Fibroblast of lung (primary cell): ENCODE data around the gene TBC1D17. TPM values are rescaled to one million over a fixed set of nuclear protein-coding genes. Genes with fewer than 3 reads are reported as not detected.

Experiments
- DNase-seq, 2 donors: peaks; one replicate each; pipeline versions ENCODE4 v3.0.0 to v3.0.0-alpha.2; 2010; ENCODE audit warnings: low read depth in 2 of 2
- H2AFZ ChIP-seq: 2 replicates; pipeline ENCODE4 v1.5.1; 2012; ENCODE audit warnings: low read length, control low read depth, inconsistent platforms
- H3K27ac ChIP-seq: 2 replicates; pipeline ENCODE4 v1.5.1; 2011; ENCODE audit warnings: low read length, control low read depth; ENCODE audit not compliant: insufficient read depth
- H3K27me3 ChIP-seq: 2 replicates; pipeline ENCODE4 v1.5.1; 2011; ENCODE audit warnings: mild to moderate bottlenecking, low read length; ENCODE audit not compliant: control insufficient read depth, insufficient read depth
- H3K36me3 ChIP-seq: 2 replicates; pipeline ENCODE4 v1.5.1; 2011; ENCODE audit warnings: low read length; ENCODE audit not compliant: control insufficient read depth, insufficient read depth
- H3K4me1 ChIP-seq: 2 replicates; pipeline ENCODE4 v1.5.1; 2011; ENCODE audit warnings: low read length; ENCODE audit not compliant: control insufficient read depth, insufficient read depth; ENCODE audit errors: extremely low read depth
- H3K4me2 ChIP-seq: 2 replicates; pipeline ENCODE4 v1.5.1; 2011; ENCODE audit warnings: low read length, control low read depth; ENCODE audit not compliant: insufficient read depth; ENCODE audit errors: extremely low read depth
- H3K4me3 ChIP-seq, 4 experiments: fragments of 200-600 bp in 1 of 4; sonication (generic) in 1 of 4; replicated peaks in 1 of 4; 2 replicates each; pipeline ENCODE4 v1.5.1; 2011 to 2016; ENCODE audit warnings: low read length in 4 of 4, low read depth in 3 of 4, mild to moderate bottlenecking in 3 of 4, control low read depth in 2 of 4, inconsistent platforms in 1 of 4, mixed read lengths in 1 of 4; ENCODE audit not compliant: insufficient read depth in 1 of 4; ENCODE audit errors: control extremely low read depth in 1 of 4
- H3K79me2 ChIP-seq: 2 replicates; pipeline ENCODE4 v1.5.1; 2012; ENCODE audit warnings: mild to moderate bottlenecking, low read length, inconsistent platforms; ENCODE audit not compliant: control insufficient read depth, insufficient read depth
- H3K9ac ChIP-seq: 2 replicates; pipeline ENCODE4 v1.5.1; 2011; ENCODE audit warnings: mild to moderate bottlenecking, low read length, control low read depth; ENCODE audit not compliant: insufficient read depth
- H3K9me3 ChIP-seq: 2 replicates; pipeline ENCODE4 v1.5.1; 2012; ENCODE audit warnings: low read depth, low read length; ENCODE audit not compliant: control insufficient read depth, insufficient read depth
- H4K20me1 ChIP-seq: 2 replicates; pipeline ENCODE4 v1.5.1; 2011; ENCODE audit warnings: low read length; ENCODE audit not compliant: control insufficient read depth, insufficient read depth; ENCODE audit errors: extremely low read depth
- CTCF ChIP-seq, 2 donors: IDR thresholded peaks in 1 of 2; conservative IDR thresholded peaks in 1 of 2; 1 replicate in 1 of 2; 2 replicates in 1 of 2; pipeline ENCODE4 v1.5.1; 2011 to 2012; ENCODE audit warnings: low read length in 2 of 2, control low read depth in 1 of 2, inconsistent platforms in 1 of 2, low read depth in 1 of 2, mild to moderate bottlenecking in 1 of 2
- EZH2 ChIP-seq: IDR thresholded peaks from 2 replicates; pipeline ENCODE4 v1.5.1; 2012; ENCODE audit warnings: low read length, control low read depth, mild to moderate bottlenecking; ENCODE audit errors: missing control alignments
- polyA plus RNA-seq, 2 donors: library from polyadenylated mRNA; depleted of rRNA in 1 of 2; stranded (reverse) in 1 of 2; unstranded in 1 of 2; fragments of >200 nt; gene quantifications; 2 replicates each; pipeline ENCODE4 v1.2.1, GENCODE V29; 2011 to 2012; ENCODE audit warnings: missing spikeins in 1 of 2
- total RNA-seq: library from RNA; depleted of rRNA; stranded (reverse); fragments of >200 nt; gene quantifications from 2 replicates; pipeline ENCODE4 v1.2.1, GENCODE V29; 2014

Gene TBC1D17
- total and polyA plus RNA-seq, 2 donors (not counting 1 experiment from before 2014, with no cell fraction given), result 19.5 to 32.5 TPM

- H3K9me3 ChIP-seq, result no peaks in the 10 kb centered on the region
- no peaks in the 10 kb centered on the region for H3K27me3 ChIP-seq
- no peak for DNase-seq
- H4K20me1 ChIP-seq, result no peaks in the 10 kb centered on the region
- H3K4me1 ChIP-seq, result peaks cover 7% of the 10 kb centered on the region
- H2AFZ ChIP-seq, result no peak overlapping the region
- H3K27ac ChIP-seq, result no peak overlapping the region
- H3K4me3 ChIP-seq, result no peak overlapping the region
- H3K36me3 ChIP-seq, result peaks cover 15% of the 10 kb centered on the region
- no peak for TF ChIP-seq CTCF (conservative IDR thresholded peaks at IDR 0.05 in 1 of 2, IDR thresholded peaks at IDR 0.05 in 1 of 2; ENCODE audit: low read depth in 1 of 2, low read length in 2 of 2)
- peaks cover 64% of the 10 kb centered on the region for H3K79me2 ChIP-seq
- no peak overlapping the region for H3K9ac ChIP-seq
- H3K4me2 ChIP-seq, result no peak overlapping the region
Measured at GRCh38 chr19:49918089-49918488, 40.6 kb downstream of the TBC1D17 start.

- no peak overlapping the region for H3K4me3 ChIP-seq
- H3K27me3 ChIP-seq, result no peaks in the 10 kb centered on the region
- H3K4me2 ChIP-seq, result no peak overlapping the region
- peaks cover 82% of the 10 kb centered on the region for H3K79me2 ChIP-seq
- H3K4me1 ChIP-seq, result peaks cover 7% of the 10 kb centered on the region
- no peak overlapping the region for H3K27ac ChIP-seq
- peaks cover 20% of the 10 kb centered on the region for H3K36me3 ChIP-seq
- TF ChIP-seq EZH2, result no peak
- H3K9me3 ChIP-seq, result no peaks in the 10 kb centered on the region
- H4K20me1 ChIP-seq, result no peaks in the 10 kb centered on the region
- H2AFZ ChIP-seq, result no peak overlapping the region
- DNase-seq, result no peak
- H3K9ac ChIP-seq, result no peak overlapping the region
Measured at GRCh38 chr19:49920624-49921363, 43.3 kb downstream of the TBC1D17 start.

- Histone ChIP-seq H3K9ac (no peak overlapping the region), H4K20me1 (no peaks in the 10 kb centered on the region), H3K4me1 (peaks cover 7% of the 10 kb centered on the region), H3K79me2 (peaks cover 87% of the 10 kb centered on the region), H2AFZ (no peak overlapping the region), H3K27me3 (no peaks in the 10 kb centered on the region), H3K9me3 (no peaks in the 10 kb centered on the region), H3K36me3 (peaks cover 24% of the 10 kb centered on the region), H3K4me2 (peak overlapping the region; percentile 7), H3K4me3 (no peak overlapping the region), H3K27ac (peak overlapping the region; percentile 56)
- DNase-seq, result peak; percentile 60 to 61
- no peak for TF ChIP-seq CTCF (conservative IDR thresholded peaks at IDR 0.05 in 1 of 2, IDR thresholded peaks at IDR 0.05 in 1 of 2; ENCODE audit: low read depth in 1 of 2, low read length in 2 of 2)
- TF ChIP-seq EZH2, result no peak
Measured at GRCh38 chr19:49921871-49922795, 44.6 kb downstream of the TBC1D17 start.
